RPMI7951 (cell line): Measurements from ENCODE around the gene TEX9. TPM values are rescaled to one million over a fixed set of nuclear protein-coding genes. Genes with fewer than 3 reads are reported as not detected.

Experiments used
- DNase-seq: peaks from one replicate; pipeline ENCODE4 v3.0.0-alpha.2; 2012; ENCODE audit warnings: low read depth
- total RNA-seq: library from RNA; depleted of rRNA; stranded (reverse); fragments of >200 nt; shearing (Covaris generic); gene quantifications from 2 replicates; pipeline ENCODE4 v1.2.3, GENCODE V29; 2014; rRNA removed

The TEX9 gene
- total RNA-seq, 1 experiment from 2014 or later: 5.4 TPM

DNA sequence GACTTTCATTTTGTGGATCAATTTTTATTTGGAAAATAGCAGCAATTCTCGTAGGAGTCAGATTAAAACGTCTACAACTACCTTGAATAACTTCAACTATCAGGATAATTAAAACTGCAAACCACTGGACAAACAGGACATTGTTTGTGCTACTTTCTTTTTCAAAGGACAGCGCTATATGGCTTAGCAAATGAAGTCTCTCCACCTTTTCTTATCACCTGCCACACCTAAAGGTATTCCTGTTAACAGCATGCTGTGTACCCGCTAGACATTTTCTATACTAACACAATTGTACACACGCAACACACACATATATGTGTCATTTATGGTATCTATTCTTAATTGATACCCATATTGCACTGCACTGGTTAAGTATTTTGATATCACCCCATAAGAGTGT, 80.5 kb downstream of the TEX9 start:
- DNase-seq: no peak

DNA sequence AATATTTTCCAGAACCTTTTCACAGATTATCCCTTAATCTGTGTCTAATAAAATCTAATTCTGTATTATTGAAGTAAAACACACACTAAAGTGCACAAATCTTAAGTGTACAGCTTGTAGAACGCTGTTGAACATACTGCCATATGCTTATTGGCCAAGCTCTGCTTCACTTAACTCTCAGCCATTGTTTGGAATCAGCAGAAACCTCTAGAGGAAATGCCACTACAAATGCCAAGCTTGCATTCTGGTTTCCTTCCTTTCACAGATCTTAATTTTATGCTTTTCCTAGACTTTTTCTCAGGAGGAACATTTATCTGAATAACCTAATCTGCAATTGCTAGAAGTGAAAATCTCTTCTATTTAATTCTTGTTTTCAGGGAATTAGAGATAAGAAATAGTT, 89.6 kb downstream of the TEX9 start:
- DNase-seq: no peak

DNA sequence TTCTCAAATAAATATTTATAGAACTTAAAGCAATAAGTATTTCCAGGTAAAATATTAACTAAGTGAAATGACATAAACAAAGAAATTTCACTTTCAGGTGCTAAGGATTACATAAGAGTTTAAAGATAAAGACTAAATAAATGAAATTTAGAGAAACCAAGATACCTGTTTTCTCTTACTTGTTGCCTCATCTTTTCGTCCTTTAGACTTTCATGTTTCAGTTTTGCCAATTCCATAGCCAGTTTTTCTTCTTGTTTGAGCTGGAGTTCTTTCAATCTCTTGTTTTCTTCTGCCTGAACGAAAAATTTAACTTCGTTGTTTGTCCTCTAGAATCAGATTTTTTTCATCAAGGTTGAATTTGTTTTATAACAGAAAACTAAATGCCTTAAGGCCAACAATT, 91.0 kb downstream of the TEX9 start:
- DNase-seq: no peak

DNA sequence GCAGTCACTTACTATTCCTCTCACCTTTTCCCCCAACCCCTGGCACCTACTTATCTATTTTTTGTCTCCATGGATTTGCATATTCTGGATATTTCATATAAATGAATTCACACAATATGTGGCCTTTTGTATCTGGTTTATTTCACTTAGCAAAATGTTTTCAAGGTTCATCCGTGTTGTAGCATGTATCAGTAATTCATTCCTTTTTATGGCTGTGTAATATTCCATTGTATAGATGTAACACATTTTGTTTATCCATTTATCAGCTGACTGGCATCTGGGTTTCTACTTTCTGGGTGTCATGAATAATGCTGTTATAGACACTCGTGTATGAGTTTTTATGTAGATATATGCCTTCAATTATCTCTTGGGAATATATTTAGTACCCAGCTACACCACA, 93.9 kb downstream of the TEX9 start:
- no peak for DNase-seq

DNA sequence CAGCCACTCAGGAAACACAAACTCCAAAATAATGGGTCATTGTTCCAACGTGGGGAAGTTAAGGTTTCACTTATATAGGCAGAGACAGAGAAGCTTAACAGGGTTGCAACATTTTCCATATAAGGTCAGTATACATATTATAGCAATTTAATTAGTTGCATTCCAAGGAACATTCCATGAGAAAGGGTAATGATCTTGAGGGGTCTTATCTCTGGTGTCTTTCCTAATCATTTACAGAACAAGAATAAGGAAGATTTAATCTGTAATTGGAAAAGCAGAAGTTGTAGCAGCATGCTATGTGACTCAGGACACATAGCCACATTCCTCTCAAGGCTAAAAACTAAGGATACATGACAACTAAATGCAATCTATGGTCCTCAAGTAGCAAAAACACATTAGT, 94.8 kb downstream of the TEX9 start:
- no peak for DNase-seq

DNA sequence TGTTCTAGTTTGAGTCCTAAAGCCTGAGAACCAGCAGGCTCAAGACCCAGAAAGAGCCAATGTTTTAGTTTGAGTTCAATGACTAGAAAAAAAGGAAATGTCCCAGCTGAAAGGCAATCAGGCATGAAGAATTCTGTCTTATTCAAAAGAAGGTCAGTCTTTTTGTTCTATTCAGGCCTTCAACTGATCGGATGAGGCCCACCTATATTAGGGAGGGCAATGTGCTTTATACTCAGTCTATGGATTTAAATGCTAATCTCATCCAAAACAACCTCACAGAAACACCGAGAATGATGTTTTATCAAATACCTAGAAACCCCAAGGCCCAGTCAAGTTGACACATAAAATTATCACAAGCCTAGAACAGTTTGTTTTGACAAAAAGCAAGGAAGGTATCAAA, 95.7 kb downstream of the TEX9 start:
- DNase-seq: no peak

DNA sequence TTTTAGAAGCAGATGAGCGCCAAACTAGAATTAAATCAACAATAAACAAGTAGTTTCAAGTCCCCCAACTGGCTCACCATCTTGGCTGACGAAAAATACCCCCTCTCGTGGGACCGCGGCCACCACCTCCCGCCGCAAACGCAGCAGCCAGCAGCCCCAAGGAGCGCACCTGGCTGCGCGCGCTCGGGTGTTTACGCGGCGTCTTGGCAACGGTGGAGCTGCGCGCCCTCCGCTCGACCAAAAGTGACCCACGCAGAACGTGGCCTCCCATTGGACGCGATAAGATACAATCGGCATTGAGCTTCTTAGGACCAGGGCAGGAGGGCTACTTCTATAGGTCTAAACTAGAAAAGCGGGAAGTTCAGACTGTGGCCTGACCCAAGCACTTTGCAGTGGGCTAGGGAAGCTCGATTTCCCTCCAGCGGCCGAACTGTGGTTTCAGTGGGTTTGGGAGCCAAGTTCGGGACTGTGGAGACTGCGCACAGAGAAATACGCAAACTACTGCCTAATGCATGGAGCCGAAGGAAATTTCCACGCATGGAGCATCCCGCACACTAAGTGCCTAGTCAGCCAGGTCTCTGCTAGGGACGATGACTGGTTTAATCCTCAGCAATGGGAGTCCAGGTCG, 99.8 kb downstream of the TEX9 start, which contains the start of gene MNS1:
TSS of gene MNS1 (minus strand) at position 245 of the 628 bp plus-strand sequence. CDS start at position 80, 165 bp downstream.
- peak; percentile 98 for DNase-seq

DNA sequence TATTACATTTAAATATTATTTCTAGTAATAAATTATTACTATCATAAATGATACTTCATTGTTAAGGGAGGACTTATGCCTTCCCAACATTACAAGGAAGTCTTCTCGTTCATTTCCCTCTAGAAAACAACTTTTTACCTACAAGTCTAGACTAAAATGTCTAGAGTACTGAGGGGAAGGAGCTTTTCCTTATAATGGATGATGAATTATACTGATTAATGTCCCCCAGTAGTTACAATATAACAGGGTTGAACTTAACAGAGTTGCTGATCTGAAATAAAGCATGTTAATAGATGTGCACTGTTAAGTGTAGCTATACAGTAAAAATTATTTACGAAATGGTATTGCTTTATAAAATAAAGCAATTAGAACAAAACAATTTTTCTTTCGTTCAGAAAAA, 102.4 kb downstream of the TEX9 start:
- DNase-seq: no peak

DNA sequence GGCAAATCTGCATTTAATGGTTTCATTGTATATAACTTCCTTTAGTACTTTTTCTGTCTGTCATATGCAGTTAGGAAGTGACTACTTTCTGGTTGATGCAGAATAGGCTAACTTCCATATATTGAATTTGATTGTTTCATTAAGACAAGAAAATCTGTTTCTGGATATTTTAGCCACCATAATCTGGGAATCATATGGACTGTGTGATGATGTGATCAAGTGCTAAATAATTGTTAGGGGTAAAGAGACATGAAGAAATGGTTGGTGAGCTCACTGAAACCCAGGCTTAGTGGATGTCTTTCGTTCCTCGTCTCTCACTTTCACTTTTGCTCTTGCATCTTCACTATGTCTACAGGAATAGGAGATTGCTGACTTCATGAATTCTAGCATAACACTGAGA, 103.2 kb downstream of the TEX9 start:
- peak; percentile 56 for DNase-seq

DNA sequence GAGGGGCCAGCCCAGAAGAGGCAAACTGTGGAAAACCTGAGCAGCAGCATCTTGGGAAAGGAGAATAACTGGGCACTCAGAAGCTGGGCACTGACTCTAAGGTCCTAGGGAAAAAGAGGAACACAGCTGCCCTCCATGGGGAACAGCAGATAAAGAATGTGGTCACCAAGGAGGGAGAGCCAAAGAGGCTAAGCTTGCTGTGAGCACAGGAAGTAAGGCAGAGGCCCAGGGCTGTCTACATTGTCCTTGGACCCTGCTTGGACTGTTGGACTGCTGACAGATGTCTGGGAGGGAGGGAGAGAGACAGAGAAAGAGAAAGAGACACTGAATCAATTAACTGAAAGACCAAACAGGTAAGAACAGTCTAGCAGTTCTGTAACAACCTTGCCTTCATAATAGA, 104.3 kb downstream of the TEX9 start:
- no peak for DNase-seq

DNA sequence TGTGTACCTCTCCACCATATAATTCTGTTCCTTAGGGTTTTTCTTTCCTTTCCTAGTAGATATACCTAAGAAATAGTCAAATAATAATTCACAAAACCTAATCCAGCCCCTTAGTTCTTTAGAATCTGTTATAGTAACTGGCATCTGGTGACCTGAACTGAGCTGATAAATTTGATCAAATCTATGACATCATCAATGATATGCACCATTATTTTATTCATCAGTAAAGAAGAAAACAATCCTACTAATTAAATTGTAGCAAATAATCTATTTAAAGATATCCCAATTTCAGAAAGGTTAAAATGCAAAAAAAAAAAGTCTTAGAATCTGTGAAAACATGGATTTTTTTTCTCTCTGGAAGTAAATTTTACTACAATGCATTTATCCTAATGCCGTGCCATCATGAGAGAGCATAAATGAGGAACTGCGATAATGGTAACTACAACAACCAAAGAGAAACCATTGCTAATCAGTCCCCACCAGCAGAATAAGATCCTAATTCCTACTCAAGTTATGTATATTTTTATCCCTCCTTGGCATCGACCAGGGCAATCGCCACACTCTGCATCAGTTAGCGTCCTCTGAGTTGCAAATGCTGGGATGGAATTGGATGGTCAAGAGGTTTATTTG, 106.3 kb downstream of the TEX9 start:
- no peak for DNase-seq

DNA sequence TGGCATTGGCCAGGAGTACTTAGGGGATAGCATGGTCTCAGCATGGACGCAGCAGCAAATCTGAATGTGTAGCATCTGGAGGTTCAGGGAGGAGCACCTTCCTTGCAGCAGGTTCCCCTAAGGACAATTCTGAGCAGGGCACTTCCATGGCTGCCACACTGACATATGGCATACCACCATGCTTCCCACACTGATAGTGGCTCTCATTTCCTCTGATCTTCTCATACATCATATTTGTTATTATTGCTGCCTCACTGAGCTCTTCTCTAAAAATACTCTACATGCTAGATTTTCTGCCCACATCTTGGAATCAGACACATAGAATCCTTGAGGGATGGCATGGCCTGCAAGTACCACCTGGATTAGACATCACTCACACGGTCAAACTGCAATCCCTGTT, 107.1 kb downstream of the TEX9 start:
- DNase-seq: no peak

DNA sequence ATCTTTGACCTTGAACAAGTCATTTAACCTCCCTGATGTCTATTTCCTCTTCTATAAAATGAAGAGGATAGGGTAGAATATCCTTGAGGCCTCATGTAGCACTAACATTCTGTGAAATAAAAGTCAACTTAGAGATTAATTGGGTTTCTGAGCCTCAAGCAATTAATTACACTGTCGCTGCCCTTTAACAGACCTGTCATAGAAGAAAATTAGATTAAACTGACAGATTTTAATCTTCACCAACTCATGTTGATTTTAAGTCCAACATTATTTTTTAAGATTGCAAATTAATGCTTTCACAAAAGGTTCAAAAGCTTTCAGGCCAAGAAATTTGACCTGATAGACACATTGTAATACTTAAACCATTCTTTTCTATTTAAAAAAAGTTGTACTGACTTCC, 107.8 kb downstream of the TEX9 start:
- no peak for DNase-seq

DNA sequence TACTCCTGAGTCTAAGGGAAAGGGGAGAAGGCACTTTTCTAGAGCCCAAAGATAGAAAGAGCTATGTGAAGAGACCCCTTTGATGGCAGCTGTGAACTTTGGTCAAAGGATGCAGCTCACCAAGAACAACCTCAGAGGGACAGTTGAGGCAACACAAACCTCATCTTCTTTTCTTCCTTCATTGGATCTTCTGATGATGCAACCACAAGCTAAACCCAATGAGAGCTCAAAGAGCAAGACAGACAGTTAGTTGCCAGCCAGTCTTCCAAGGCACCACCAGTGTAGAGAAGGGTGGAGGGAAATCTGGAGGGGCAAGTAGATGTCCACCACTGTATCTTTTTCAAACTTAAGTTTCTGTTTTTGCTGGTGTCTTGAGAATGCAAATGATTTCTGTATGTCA, 110.1 kb downstream of the TEX9 start:
- no peak for DNase-seq

Other genes starting within 250 kb of the TEX9 start
- 6.1 and 7.8 TPM in 2 replicates for gene RFX7, start 121.5 kb upstream of the TEX9 start, total RNA-seq
- 9.6 and 9.7 TPM in 2 replicates for gene MNS1, start 99.7 kb downstream of the TEX9 start, total RNA-seq